SHP77 treated with DMSO at 0.1 percent for 48 hours (cell line): Measurements from ENCODE around the gene STX3.
"Not testable (repeated sequence)": the region's sequence is repeated elsewhere in the genome, so short reads cannot be mapped to it uniquely, and the experiment has no call there.

Source experiments
- DNase-seq: peaks from one replicate; lab custom pipeline; 2025; lab: John Stamatoyannopoulos, UW

The STX3 gene

GRCh38 chr11:59842316-59842715, 87.1 kb downstream of the STX3 start:
- no peak for DNase-seq

GRCh38 chr11:59845399-59845798, 90.2 kb downstream of the STX3 start, which contains the start of gene CBLIF:
TSS of gene CBLIF (minus strand) at chr11:59845499. CDS start at chr11:59845453, 46 bp downstream.
- DNase-seq, result no peak

GRCh38 chr11:59846556-59846955, 91.4 kb downstream of the STX3 start:
- no peak for DNase-seq

GRCh38 chr11:59847626-59848025, 92.5 kb downstream of the STX3 start:
- no peak for DNase-seq

GRCh38 chr11:59848439-59848838, 93.3 kb downstream of the STX3 start:
- DNase-seq, result not testable (repeated sequence)

GRCh38 chr11:59849129-59849528, 94.0 kb downstream of the STX3 start:
- DNase-seq, result no peak

- not testable (repeated sequence) for DNase-seq
Observed at GRCh38 chr11:59849551-59849950, 94.4 kb downstream of the STX3 start.

GRCh38 chr11:59851416-59851815, 96.2 kb downstream of the STX3 start:
- not testable (repeated sequence) for DNase-seq

GRCh38 chr11:59854871-59855270, 99.7 kb downstream of the STX3 start:
- no peak for DNase-seq
